ENCODE data around the gene FGD5. TPM values are rescaled to one million over a fixed set of nuclear protein-coding genes. Genes with fewer than 3 reads are reported as not detected.

Gene FGD5
- total RNA-seq, 1 donor: 0.10 TPM

DNA sequence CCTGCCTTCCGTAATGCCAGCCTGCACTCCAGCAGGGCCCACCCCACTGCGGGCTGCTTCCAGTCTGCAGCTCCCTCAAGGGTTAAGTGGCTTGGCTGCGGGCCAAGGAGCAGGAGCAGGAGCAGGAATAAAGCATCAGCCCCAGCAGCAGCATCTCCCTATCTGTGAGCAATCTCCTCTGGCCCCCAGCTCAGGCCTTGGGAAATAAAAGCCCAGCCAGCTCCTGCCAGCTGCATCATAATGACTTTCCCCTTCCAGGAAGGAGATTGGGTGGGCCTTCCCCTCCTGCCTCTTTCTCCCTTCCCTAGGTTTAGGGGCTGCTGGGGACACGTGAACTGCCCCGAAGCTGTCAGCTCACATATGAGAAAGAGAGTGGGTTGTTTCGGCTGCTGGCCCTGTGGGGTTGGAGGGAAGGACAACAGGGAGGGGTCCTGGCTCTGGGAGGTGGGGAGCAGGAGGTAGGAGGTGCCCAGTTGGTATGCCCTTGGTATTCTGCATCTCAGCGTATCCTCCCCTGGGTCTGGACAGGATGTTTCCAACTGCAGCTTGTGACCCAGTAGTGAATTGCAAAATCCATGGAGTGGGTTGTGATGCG, 34.6 kb upstream of the FGD5 start:
- peaks cover 1% of the 10 kb centered on the region for H3K9me3 ChIP-seq (ENCODE audit: low read depth, low read length)
- H3K27me3 ChIP-seq (ENCODE audit: insufficient read depth, low read length): no peaks in the 10 kb centered on the region
- H3K4me1 ChIP-seq (ENCODE audit: insufficient read depth, low read length): no peaks in the 10 kb centered on the region
- H3K4me3 ChIP-seq (ENCODE audit: low read length): no peak overlapping the region

- no peak overlapping the region for H3K4me3 ChIP-seq (ENCODE audit: low read length)
Measured at GRCh38 chr3:14785207-14786155, 33.3 kb upstream of the FGD5 start.

DNA sequence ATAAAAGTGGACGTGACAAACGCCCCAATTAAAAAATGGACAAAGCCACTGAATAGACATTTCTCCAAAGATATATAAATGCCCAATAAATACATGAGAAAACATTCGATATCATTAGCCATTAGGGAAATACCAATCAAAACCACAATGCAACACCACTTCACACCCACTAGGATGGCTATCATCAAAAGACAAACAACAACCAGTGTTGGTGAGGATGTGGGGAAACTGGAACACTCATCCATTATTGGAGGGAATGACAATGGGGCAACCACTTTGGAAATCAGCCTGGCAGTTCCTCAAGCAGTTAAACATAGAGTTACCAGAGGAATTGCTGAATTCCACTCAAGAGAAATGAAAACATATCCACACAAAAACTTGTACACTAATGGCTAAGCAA, 32.4 kb upstream of the FGD5 start:
- H3K4me3 ChIP-seq (ENCODE audit: low read length): no peak overlapping the region
- H3K9me3 ChIP-seq (ENCODE audit: low read depth, low read length): no peaks in the 10 kb centered on the region
- H3K4me1 ChIP-seq (ENCODE audit: insufficient read depth, low read length): no peaks in the 10 kb centered on the region
- H3K27me3 ChIP-seq (ENCODE audit: insufficient read depth, low read length): no peaks in the 10 kb centered on the region

More at GRCh38 chr3:14785207-14786155, 33.3 kb upstream of the FGD5 start:
- Histone ChIP-seq H3K4me1 (ENCODE audit: insufficient read depth, low read length) (no peaks in the 10 kb centered on the region), H3K27me3 (ENCODE audit: insufficient read depth, low read length) (no peaks in the 10 kb centered on the region), H3K9me3 (ENCODE audit: low read depth, low read length) (no peaks in the 10 kb centered on the region)

DNA sequence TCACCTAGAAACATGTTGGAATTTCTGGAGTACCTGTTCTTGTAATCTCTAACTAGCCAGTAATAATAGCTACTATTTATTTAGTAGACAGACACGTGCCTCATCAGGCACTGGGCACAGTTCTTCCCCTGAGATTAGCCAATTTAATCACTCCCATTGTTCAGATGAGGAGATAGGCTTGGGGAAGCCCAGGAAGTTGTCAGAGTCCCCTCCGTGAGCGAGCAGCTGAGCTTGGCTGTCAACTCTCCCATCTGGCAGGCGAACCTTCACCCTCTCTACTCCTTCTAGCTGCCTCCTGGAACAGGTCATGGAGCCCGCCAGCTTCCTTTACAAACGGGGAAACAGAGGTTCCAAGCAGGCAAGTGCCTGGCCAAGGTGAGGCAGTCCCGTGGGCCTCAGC, 31.1 kb upstream of the FGD5 start:
- Histone ChIP-seq H3K4me1 (ENCODE audit: insufficient read depth, low read length) (no peaks in the 10 kb centered on the region), H3K27me3 (ENCODE audit: insufficient read depth, low read length) (no peaks in the 10 kb centered on the region), H3K4me3 (ENCODE audit: low read length) (no peak overlapping the region), H3K9me3 (ENCODE audit: low read depth, low read length) (no peaks in the 10 kb centered on the region)

- no peaks in the 10 kb centered on the region for H3K4me1 ChIP-seq (ENCODE audit: insufficient read depth, low read length)
- H3K4me3 ChIP-seq (ENCODE audit: low read length): no peak overlapping the region
- no peaks in the 10 kb centered on the region for H3K27me3 ChIP-seq (ENCODE audit: insufficient read depth, low read length)
- H3K9me3 ChIP-seq (ENCODE audit: low read depth, low read length): no peaks in the 10 kb centered on the region
Measured at GRCh38 chr3:14788644-14789043, 30.1 kb upstream of the FGD5 start.

- H3K27me3 ChIP-seq (ENCODE audit: insufficient read depth, low read length): no peaks in the 10 kb centered on the region
- no peaks in the 10 kb centered on the region for H3K4me1 ChIP-seq (ENCODE audit: insufficient read depth, low read length)
- H3K4me3 ChIP-seq (ENCODE audit: low read length): no peak overlapping the region
- H3K9me3 ChIP-seq (ENCODE audit: low read depth, low read length): no peaks in the 10 kb centered on the region
Measured at GRCh38 chr3:14789221-14789620, 29.5 kb upstream of the FGD5 start.

DNA sequence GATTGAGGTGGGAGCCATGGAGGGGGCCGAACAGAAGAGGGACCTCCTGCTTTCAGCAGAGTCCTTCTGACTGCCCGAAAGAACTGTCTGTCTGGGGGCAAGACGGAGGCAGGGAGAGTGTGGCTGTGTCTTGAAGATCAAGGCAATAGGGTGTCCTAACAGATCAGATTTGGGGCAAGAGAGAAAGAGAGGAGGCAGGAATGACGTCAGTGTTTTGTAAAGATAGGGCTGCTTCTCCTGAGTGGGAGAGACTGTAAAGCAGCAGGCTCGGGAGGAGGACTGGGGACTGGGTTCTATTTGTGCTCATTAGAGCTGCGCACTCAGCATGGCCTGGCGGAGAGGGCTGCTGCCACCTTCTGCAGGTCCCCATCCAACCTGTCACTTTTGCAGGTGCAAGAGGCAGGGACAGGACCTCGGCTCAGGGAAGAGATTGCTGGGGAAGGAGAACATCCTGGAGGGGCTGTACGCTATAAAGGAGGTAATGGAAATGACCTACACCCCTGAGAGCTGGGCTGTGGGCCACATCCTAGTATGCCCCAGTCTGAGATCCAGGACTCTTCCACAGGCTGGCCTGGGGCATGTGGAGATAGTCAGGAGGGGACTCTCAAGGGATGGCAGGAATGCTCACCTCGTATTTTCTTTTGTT, 29.0 kb upstream of the FGD5 start:
- H3K4me1 ChIP-seq (ENCODE audit: insufficient read depth, low read length): no peaks in the 10 kb centered on the region
- no peaks in the 10 kb centered on the region for H3K9me3 ChIP-seq (ENCODE audit: low read depth, low read length)
- no peak overlapping the region for H3K4me3 ChIP-seq (ENCODE audit: low read length)
- H3K27me3 ChIP-seq (ENCODE audit: insufficient read depth, low read length): no peaks in the 10 kb centered on the region

- no peaks in the 10 kb centered on the region for H3K27me3 ChIP-seq (ENCODE audit: insufficient read depth, low read length)
Measured at GRCh38 chr3:14791343-14791945, 27.3 kb upstream of the FGD5 start.

DNA sequence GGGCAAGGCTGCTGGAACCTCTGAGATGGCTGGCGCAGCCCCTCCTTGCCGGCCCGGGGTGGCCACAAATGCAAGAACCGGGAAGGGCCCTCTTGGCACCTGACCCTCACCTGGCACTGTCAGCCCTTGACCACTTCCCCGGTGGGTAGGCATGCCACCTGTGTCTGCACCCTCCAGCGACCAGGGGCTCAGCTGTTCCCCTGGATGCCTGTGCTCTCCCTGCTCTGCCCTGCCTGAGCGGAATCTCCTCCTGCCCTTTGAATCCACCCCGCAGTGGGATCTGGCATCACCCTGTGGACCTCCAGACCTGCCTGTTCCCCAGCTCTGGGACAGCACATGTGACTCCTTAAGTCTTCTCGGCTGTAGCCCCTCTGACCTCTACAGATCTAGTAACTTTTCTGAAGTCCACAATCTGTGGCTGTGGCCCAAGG, 26.1 kb upstream of the FGD5 start:
- H3K9me3 ChIP-seq (ENCODE audit: low read depth, low read length): no peaks in the 10 kb centered on the region
- no peak overlapping the region for H3K4me3 ChIP-seq (ENCODE audit: low read length)
- H3K4me1 ChIP-seq (ENCODE audit: insufficient read depth, low read length): no peaks in the 10 kb centered on the region
- no peaks in the 10 kb centered on the region for H3K27me3 ChIP-seq (ENCODE audit: insufficient read depth, low read length)

More at GRCh38 chr3:14791343-14791945, 27.3 kb upstream of the FGD5 start:
- Histone ChIP-seq H3K4me3 (ENCODE audit: low read length) (no peak overlapping the region), H3K4me1 (ENCODE audit: insufficient read depth, low read length) (no peaks in the 10 kb centered on the region), H3K9me3 (ENCODE audit: low read depth, low read length) (no peaks in the 10 kb centered on the region)

DNA sequence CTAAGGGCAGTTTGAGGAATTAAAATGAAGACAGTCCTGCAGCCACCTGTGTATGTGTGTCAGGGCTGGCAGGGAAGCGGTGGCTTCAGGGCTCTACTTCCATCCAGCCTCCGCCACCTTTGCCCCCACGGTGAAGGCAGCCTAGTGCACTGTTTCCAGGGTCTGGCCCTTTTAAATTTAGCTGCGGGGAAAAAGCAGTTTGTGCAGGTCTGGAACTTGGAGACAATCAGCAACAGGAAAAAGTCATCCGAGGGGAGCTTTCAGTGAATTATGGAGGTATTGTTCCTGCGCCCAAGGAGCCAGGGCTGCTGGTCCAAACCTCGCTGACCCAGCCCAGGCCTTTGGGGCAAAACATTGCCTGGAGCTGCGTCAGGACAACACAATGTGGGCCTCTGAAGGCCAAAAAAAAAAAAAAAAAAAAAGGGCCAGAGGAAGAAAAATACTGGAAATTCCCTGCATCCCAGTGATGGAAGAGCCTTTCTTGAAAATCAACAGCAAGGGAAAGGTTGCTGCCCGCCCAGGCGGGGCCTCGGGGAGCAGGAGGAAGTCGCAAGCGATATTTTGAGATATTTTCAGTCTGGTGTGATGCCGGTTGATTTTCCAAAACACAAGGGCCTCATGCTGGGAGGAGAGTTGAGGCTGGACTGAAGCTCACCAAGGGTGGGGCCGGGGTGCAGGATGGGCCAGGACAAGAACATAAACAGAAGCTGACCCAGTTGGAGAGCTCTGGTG, 25.5 kb upstream of the FGD5 start:
- H3K4me1 ChIP-seq (ENCODE audit: insufficient read depth, low read length): no peaks in the 10 kb centered on the region

DNA sequence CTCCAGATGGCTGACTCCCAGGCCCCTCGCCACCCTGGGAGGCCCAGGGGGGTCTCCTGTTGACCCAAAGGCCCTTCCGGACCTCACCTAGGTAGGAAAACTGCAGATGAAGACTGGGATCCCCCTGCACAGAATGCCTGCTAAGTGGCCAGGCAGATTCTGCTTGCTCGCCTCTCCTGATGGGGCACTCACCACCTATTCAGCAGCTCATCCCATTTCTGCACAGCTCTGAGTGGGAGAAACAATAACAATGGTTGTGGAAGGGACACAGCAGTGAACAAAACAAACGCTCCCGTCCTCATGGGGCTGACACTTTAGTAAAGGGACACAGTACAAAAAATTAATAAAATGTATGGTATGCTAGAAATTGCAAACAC, 24.9 kb upstream of the FGD5 start:
- Histone ChIP-seq H3K9me3 (ENCODE audit: low read depth, low read length) (no peaks in the 10 kb centered on the region), H3K4me1 (ENCODE audit: insufficient read depth, low read length) (no peaks in the 10 kb centered on the region), H3K4me3 (ENCODE audit: low read length) (no peak overlapping the region), H3K27me3 (ENCODE audit: insufficient read depth, low read length) (no peaks in the 10 kb centered on the region)

More for the DNA sequence above, 25.5 kb upstream of the FGD5 start:
- no peaks in the 10 kb centered on the region for H3K27me3 ChIP-seq (ENCODE audit: insufficient read depth, low read length)
- H3K9me3 ChIP-seq (ENCODE audit: low read depth, low read length): no peaks in the 10 kb centered on the region
- no peak overlapping the region for H3K4me3 ChIP-seq (ENCODE audit: low read length)

GRCh38 chr3:14794435-14794834, 24.3 kb upstream of the FGD5 start:
- Histone ChIP-seq H3K4me3 (ENCODE audit: low read length) (no peak overlapping the region), H3K9me3 (ENCODE audit: low read depth, low read length) (no peaks in the 10 kb centered on the region), H3K4me1 (ENCODE audit: insufficient read depth, low read length) (no peaks in the 10 kb centered on the region), H3K27me3 (ENCODE audit: insufficient read depth, low read length) (no peaks in the 10 kb centered on the region)

- no peaks in the 10 kb centered on the region for H3K27me3 ChIP-seq (ENCODE audit: insufficient read depth, low read length)
- no peaks in the 10 kb centered on the region for H3K4me1 ChIP-seq (ENCODE audit: insufficient read depth, low read length)
- no peaks in the 10 kb centered on the region for H3K9me3 ChIP-seq (ENCODE audit: low read depth, low read length)
- no peak overlapping the region for H3K4me3 ChIP-seq (ENCODE audit: low read length)
Measured at GRCh38 chr3:14795996-14796395, 22.8 kb upstream of the FGD5 start.

DNA sequence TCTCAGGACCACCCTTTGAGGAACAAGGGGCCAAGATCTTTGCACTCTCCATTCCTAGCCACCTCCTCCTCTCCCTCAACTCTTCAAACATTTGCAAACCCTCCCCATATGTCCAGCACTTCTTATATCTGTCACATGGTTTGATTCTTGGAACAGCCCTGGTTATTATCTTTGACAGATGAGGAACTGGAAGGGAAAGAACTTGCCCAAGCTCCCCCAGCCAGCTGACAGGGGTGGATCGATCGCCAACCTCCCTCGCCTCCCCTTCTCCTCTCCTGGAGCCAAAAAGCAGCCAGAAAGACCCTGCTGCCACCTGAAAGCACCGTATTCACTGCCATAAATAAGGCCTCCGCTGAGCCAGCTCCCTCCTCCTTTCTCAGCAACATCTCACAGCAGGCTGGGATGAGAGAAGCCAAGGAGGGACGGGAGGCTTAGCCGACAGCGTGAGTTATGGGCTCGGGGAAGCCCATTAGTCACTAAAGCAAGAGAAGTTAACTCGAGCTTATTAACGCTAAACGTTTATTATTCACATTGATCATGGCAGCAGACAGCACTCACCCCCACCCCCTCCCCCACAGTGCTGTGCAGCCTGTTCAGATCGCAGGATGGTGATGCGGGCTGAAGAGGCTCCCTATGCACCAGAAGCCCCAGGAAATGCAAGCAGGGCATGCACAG, 22.2 kb upstream of the FGD5 start:
- no peaks in the 10 kb centered on the region for H3K9me3 ChIP-seq (ENCODE audit: low read depth, low read length)
- H3K4me1 ChIP-seq (ENCODE audit: insufficient read depth, low read length): no peaks in the 10 kb centered on the region
- no peaks in the 10 kb centered on the region for H3K27me3 ChIP-seq (ENCODE audit: insufficient read depth, low read length)
- no peak overlapping the region for H3K4me3 ChIP-seq (ENCODE audit: low read length)
